Body of pancreas (tissue), 4 donors: ENCODE results near the gene CHTOP.

Experiments used
- CTCF ChIP-seq, 7 experiments: fragments of 450-650 bp in 4 of 7; fragments of 200-600 bp in 3 of 7; sonication (generic) in 3 of 7; IDR thresholded peaks; one replicate each; pipeline ENCODE4 v1.5.1; 2016 to 2019; ENCODE audit warnings: antibody characterized with exemption in 7 of 7
- POLR2A ChIP-seq, 3 donors: fragments of 450-650 bp; IDR thresholded peaks; one replicate each; pipeline ENCODE4 v1.6.1; 2016; ENCODE audit warnings: antibody characterized with exemption in 3 of 3, mild to moderate bottlenecking in 2 of 3

- TF ChIP-seq CTCF (IDR thresholded peaks at IDR 0.05) (no peak), POLR2A (IDR thresholded peaks at IDR 0.05) (peak; percentile 44 to 82 (median 76))
Observed at GRCh38 chr1:153612755-153613331, 21.0 kb upstream of the CHTOP start, which contains the start of gene S100A16.
